H54 (cell line): ENCODE results near the gene C3orf18.

Experiments used
- DNase-seq: peaks from one replicate; pipeline ENCODE4 v3.0.0; 2011; ENCODE audit warnings: low spot score, mixed read lengths; ENCODE audit not compliant: insufficient read length
- FAIRE-seq: peaks from 3 replicates; lab custom pipeline; 2011; peaks lifted over from hg19 to GRCh38; lab: Jason Lieb, UNC
- POLR2A ChIP-seq: IDR thresholded peaks from 2 replicates; pipeline ENCODE4 v1.6.1; 2011; ENCODE audit warnings: low read depth, mild to moderate bottlenecking, low read length

Gene C3orf18

DNA sequence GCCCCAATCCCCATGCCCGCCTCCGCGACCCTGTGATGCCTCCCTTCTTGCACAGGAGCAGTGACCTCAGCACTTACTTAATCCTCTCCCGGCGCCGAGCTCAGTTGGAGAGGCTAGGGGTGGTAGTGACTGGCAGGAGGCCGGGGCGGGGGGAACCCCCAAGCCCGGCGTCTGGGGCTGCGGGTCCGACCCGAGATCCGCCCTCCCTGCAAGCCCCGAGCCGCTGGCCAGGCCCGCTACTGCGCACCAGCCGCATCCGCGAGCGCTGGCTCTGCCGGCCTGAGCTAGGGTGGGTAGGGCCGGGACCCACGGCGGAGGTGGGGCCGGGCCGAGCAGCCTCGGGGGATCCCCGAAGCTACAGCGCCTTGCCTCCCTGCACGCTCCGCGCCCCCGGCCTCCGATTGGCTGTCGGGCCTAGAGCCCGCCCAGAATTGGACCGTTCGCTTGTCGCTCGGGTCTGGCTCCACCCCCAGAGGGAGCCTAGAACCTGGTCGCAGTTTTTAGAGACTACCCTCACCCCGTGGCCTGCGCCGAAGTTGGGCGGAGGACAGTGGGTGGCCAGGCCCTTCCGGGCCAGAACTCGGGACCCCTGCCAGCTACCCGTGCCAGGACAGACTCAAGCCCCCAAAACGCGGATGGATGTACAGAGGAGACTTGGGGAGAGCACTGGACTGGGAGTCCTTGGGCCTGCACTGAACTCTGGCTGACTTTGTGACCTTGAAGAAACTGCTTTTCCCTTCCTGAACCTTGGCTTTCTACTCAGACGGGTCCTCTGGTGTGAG is at the start of gene C3orf18:
TSS of gene C3orf18 (minus strand) at position 362 of the 782 bp plus-strand sequence. CDS start 2,048 bp downstream, outside the sequence.
- DNase-seq (peak; percentile 88), FAIRE-seq (no peak)
- TF ChIP-seq POLR2A: 0 out of 2 replicates have a peak, but pooled peaks have one; percentile 14

DNA sequence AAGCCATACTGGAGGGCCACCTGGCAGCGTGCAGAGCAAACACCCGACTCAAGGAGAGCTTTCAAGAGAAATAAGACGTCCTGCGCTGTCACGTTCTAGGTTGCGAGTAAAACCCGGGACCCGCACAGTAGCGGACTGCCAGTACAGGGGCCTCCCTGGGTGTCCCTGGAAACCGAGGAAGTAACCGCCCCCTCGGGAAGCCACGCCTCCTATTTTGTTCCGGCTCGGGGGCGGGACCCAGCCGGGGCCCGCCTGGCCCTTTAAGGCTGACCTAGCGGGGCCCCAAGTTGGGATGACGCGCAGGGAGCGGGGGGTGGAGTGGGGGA is 49.2 kb upstream of the C3orf18 start:
- DNase-seq: peak; percentile 82

DNA sequence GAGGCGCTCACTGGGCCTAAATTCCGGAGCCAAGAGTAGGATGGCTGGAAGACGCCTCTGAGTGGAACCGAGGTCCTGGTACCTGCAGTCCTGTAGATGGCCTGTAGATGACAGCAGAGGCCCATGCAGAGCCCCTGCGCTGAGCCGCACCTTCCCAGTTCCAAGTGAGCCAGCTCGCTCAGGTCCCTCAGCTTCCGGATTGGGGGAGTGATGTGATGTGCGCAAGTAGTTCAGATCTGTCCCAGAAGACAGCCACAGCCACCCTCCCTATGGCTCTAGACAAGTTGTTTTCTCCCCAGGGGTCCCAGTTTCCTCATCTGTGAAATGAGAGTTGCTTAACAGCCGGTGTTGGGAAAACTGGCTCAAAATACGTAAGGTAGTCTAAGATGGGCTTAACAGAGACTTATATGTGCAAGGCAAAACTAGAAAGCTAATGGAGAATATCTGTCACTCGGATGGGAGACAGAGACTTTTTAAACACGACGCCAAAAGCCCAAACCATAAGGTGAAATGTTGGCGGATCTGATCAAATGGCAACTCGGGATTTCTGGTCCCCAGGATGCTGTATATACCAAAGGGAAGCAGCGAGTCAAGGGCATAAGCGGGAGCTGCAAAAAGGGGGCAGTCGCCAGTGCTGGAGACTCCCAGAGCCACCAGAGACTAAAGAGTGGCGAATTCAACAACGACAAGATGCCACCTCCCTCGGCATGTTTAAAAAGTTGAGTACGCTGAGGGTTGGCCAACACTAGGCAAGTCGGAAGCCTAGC is 48.6 kb upstream of the C3orf18 start:
- FAIRE-seq (no peak), DNase-seq (peak; percentile 86)
- no peak for TF ChIP-seq POLR2A

More for the DNA sequence above, 49.2 kb upstream of the C3orf18 start:
- FAIRE-seq: no peak
- no peak for TF ChIP-seq POLR2A

DNA sequence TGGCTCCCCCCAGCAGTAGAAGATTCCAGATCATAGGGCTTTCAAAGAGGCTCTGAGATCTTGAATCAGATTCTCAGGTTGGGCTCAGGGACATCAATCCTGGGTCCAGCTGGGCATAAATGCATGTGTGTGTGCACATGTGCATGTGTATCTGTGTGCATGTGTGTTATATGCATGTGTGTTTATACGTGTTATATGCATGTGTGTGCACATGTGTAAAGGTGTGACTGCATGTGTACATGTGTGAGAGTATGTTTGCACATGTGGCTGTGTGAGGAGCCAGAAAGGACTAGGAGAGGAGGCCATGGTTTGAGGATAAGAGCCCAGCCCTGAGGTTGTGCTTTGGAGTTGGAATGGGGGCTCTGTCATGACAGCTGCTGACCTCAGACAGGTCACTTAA is 47.6 kb upstream of the C3orf18 start:
- no peak for TF ChIP-seq POLR2A
- FAIRE-seq (no peak), DNase-seq (no peak)

DNA sequence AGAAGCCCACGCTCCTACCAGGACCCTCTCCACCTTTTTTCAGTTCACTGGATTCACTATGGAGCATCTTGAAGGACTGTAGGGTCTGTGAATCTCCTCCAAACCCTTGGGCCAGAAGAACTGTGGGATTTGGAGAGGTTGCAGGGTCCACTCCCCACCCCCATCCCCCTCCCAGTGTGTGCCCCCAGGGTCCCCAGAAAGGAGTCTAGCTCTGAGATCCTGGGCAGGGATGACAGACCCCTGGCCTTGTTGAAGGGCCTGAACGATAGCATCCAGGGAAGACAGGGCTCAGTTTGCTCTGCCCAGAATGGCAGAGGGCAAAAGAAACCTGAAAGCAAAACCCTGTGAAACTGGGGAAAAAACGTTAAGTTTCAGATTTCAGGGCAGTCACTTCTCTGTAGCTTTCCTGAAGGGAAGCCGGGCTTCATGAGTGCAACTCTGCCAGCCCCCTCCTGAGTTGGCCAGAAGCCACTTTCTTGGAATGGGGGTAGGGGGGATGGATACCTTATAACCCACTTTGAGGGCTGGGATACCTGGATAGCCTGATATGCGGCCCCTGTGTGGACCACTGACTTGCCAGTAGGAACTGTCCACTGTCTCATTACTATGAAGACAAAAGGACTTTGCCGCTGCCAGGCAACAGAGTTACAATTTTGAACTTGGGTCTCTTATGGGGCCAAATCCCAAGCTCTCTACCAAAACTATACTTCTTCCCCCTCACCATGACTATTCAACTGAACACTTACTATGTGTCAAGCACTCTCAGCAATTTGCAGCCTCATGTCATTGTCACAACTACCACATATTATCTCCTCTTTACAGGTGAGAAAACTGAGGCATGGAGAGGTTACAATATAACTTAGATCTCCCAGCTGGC is 45.7 kb upstream of the C3orf18 start:
- TF ChIP-seq POLR2A: no peak
- FAIRE-seq (no peak), DNase-seq (no peak)

DNA sequence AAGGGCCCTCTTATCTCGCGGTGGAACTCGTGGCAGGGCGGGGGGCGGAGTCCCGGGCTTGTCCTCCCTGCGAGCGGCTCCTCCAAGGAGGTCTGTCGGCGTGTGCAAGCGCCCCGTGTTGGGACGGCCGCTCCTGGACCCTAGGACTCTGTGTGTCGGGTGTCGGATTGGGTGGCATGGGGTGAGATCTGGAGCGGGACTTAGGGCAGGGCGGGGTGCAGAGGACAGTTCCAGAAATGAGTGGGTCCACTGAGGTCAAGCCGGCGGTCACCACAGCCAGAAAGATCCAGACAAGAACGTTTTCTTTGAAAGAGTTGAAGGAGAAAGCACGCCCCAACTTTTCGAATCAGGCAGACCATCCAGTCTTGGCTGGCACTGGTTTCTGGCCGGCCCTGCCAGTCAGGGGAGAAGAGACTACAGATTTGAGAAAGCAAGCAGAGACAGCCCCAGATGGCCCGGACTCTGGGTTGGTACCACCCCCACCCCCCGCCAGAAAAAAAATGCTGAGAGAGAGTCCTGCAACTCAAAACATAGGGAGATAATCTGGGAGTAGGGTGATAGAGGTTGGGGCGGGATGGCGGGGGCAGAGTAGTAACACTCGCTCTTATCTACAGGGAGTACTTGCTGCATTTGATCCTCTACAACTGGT is 44.8 kb upstream of the C3orf18 start:
- DNase-seq (no peak), FAIRE-seq (no peak)
- peak; percentile 36; the same call in 1 of the 2 replicates for TF ChIP-seq POLR2A

DNA sequence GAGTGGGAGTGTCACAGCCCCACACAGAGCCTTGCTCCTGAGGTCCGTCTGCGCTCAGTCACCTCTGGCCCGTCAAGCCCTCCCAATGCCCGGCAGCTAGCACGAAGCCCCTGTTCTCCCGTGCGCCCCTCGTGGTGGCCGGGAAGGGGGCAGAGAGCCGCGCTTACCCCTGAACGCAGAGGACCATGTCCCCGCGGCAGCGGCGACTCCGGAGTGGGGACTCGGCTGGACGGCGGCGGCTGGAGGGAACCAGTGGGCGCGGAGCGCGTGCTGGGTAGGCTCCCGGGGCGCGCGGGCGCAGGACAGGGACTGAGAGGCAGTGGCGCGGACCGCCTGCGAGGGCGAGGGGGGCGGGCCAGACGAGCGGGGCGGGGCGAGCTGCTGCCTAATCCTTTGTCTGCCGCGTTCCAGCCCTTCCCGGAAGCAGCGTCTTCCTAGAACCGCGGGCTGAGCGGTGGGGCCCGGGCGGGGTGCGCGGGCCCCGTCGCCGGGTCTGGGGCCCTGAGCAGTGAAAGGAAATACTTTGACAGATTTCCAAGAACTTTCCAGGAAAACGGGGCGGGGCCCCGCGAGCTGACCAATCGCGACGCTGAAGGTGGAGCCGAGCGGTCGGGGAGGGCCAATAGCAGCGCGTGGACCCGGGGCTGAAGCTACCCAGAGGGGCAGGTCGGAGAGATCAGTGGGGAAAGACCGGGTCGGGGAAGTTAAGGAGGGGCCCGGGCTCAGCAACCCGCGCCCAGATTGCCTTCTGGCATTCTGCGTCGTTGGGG is 44.1 kb upstream of the C3orf18 start, which contains the start of gene CISH:
TSS of gene CISH (minus strand) at position 311 of the 770 bp plus-strand sequence. CDS start at position 187, 124 bp downstream.
- peak; percentile 80 for TF ChIP-seq POLR2A
- DNase-seq: peak; percentile 81

DNA sequence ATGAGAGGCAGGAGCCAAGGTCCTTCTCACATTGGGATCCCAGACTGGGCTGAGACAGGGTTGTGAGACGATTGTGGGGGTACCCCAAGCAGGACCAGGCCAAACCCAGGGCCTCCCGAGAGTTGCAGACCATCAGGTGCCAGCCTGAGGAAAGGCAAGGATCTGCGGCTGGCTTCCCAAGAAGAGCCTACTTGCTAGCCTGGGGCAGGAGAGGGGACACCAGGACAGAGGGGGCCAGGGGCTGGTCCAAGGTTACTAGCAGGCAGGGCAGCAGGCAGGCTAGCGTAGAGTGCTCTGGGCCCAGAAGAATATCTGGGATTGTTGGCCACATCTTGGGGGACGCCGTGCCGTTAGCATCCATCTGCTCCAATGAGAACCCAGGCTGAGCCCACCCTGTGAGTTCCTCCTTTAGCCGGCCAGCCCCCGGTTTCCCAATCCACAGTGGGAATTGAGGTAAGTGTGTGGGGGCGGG is 43.5 kb upstream of the C3orf18 start:
- FAIRE-seq (no peak), DNase-seq (no peak)
- no peak for TF ChIP-seq POLR2A

More for the DNA sequence above, 44.1 kb upstream of the C3orf18 start, which contains the start of gene CISH:
- no peak for FAIRE-seq

DNA sequence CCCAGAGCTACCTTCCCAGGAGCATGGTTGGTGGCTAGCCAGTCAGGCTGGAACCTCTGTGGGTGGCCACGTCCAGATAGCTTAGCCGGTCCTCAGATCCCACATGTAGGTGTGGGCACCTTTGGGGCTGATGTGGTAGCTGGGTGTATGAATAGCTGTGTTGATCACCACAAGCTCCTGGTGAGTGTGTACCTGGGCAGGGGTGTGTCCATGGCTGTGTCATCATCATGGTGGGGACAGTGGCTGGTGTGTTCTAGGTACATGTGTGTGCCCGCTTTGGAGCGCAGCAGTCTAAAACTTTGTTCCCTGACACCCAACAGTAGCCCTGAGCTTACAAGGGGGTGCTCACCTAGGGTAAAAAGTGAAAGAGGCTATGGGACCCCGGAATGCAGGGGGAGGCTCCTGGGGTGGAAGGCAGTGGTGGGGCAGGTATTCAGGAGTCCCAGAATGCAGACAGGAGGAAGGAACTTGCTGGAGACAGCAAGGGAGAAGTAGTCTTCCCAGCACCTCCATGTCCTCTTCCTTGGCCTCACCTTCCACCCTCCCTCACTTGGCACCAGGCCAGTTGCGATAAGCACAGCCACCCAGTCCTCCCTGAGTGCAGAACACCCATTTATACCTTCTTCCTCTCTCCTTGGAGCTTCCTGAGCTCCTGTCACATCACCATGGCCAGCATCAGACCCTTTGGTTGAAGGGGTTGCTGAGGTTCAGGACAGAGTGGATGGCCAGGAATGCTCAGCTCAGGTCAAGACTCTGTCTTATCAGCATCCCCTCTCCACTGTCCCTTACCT is 42.8 kb upstream of the C3orf18 start:
- FAIRE-seq: no peak
- DNase-seq: no peak

DNA sequence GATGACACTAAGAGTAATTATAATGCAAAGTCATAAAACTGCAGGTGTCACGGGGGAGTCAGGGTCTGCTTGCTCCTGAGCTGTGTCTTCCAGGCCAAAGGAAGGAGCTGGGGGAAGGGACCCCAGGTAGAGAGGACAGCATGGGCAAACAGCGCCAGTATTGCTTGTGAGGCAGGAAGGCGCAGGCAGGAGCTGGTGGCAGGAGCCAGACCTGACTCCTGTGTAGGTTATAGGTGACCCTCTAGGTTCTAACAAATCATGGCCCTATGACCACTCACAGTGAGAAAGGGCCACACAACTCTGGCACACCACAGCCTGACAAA is 42.2 kb upstream of the C3orf18 start:
- no peak for TF ChIP-seq POLR2A
- DNase-seq: no peak
- FAIRE-seq: no peak

More for the DNA sequence above, 42.8 kb upstream of the C3orf18 start:
- no peak for TF ChIP-seq POLR2A

DNA sequence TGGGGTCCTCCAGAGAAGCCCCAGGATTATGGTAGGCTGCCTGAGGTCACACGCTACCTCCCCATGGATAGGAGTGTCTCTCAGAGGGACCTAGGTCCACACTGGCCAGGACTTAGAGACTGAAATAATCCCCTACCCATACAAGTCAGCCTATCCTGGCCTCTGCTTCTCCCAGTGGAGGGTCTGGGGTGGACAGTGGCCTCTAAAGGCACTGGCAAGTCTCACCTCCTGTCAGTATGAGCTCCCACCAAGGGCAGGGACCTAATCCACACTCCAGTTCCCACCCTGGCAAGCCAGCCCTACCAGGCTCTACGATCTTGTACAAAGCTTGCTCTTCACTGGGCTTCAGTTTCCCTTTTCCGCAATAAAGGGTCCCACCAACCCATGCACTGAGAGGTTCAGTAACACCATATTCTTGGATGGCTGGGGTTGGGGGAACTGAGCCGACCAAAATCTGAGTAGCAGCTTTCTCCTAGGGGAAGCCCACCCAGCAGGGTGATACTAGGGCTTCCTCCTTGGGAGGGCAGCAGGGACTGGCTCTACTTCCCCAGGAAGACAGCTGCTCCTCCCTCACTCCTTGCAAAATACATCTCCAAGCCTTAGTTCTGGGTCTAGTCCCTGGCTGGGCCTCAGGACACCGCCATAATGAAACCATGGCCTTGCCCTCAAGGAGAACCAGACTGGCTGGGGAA is 41.7 kb upstream of the C3orf18 start:
- no peak for TF ChIP-seq POLR2A
- no peak for DNase-seq
- no peak for FAIRE-seq

DNA sequence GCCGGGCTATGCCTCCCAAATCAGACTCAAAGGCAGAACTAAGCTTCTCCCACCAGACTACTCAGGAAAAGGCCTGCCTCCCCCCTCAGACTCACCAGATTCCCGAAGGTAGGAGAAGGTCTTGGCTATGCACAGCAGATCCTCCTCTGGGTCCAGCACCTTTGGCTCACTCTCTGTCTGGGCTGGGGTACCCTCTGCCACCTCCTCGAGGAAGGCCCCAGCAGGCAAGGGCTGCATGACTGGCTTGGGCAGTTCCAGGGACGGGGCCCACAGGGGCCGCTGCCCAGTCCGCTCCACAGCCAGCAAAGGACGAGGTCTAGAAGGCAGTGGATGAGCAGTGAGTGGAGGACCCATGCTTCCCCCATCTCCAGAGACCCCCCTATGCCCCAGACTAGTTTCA is 40.7 kb upstream of the C3orf18 start:
- TF ChIP-seq POLR2A: no peak
- FAIRE-seq (no peak), DNase-seq (no peak)
